ENCODE data around the gene TIAL1. TPM values are rescaled to one million over a fixed set of nuclear protein-coding genes. Genes with fewer than 3 reads are reported as not detected.

TIAL1 gene
- total RNA-seq, 1 experiment from 2014 or later = 46.6 TPM

DNA sequence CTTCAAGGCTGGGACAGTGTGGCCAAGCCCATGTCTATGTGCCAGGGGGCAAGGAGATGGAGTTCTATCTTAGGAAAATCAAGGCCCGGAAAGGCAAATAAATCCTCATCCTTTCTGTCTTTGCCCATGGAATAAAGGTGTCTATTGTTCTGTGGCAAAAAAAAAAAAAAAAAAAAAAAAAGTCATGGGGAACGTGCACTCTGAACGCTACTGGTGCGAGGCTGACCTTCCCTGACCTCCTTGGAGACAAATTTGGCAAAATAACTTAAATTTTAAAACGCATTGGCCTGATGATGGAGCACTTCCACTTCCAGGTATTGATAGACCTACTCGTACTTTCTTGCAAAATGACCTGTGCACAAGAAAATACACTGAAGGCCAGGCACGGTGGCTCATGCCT is 42.2 kb upstream of the TIAL1 start:
- Histone ChIP-seq H3K27ac (ENCODE audit: low read length) (no peak overlapping the region), H3F3A (ENCODE audit: low read length, unreplicated experiment) (no peaks in the 10 kb centered on the region), H4K20me1 (ENCODE audit: low read length) (no peaks in the 10 kb centered on the region), H3K79me2 (ENCODE audit: low read length) (no peaks in the 10 kb centered on the region), H3K36me3 (ENCODE audit: low read depth, low read length) (no peaks in the 10 kb centered on the region), H3K4me2 (ENCODE audit: low read length) (no peak overlapping the region), H3K4me3 (ENCODE audit: low read length) (no peak overlapping the region), H3K9ac (ENCODE audit: low read length) (no peak overlapping the region), H2AFZ (ENCODE audit: low read length) (no peak overlapping the region), H3K9me3 (ENCODE audit: low read length) (0 out of 2 replicates have a peak, but pooled peaks cover 2% of the 10 kb centered on the region), H3K9me2 (replicated peaks; ENCODE audit: low read length) (no peaks in the 10 kb centered on the region), H3K27me3 (ENCODE audit: low read length) (no peaks in the 10 kb centered on the region), H3K4me1 (ENCODE audit: insufficient read depth, low read length) (no peaks in the 10 kb centered on the region)
- DNase-seq (no peak), ATAC-seq (no peak)
- ChIA-PET POLR2A (ENCODE audit: unreplicated experiment) (no interaction called here), CTCF (no interaction called here)
- TF ChIP-seq, protein P1, sequence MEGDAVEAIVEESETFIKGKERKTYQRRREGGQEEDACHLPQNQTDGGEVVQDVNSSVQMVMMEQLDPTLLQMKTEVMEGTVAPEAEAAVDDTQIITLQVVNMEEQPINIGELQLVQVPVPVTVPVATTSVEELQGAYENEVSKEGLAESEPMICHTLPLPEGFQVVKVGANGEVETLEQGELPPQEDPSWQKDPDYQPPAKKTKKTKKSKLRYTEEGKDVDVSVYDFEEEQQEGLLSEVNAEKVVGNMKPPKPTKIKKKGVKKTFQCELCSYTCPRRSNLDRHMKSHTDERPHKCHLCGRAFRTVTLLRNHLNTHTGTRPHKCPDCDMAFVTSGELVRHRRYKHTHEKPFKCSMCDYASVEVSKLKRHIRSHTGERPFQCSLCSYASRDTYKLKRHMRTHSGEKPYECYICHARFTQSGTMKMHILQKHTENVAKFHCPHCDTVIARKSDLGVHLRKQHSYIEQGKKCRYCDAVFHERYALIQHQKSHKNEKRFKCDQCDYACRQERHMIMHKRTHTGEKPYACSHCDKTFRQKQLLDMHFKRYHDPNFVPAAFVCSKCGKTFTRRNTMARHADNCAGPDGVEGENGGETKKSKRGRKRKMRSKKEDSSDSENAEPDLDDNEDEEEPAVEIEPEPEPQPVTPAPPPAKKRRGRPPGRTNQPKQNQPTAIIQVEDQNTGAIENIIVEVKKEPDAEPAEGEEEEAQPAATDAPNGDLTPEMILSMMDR (conservative IDR thresholded peaks at IDR 0.05; ENCODE audit: low read depth, low read length) = no peak
- intact Hi-C loops (cut with micrococcal nuclease) = no loop called here
- no TSS peak for BruUV-seq (replicated peaks)

DNA sequence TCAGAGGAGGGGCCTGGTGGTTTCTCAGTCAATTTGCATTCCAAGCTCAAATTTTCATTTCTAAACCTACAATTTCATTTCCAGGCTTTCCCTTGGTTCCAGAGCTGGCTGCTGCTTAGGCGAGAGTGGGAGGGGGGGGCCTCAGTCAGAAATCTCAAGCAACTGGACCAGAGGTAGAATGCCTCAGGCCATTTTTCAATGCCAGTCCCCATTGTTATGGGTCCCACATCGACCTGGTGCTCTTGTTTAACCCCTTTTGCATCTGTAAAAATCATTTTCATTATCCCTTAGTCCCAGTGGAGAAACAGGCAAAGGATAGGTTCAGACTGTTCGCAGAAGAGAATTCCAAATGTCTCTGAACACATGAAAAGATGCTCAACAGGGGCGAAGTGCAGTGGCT is 40.9 kb upstream of the TIAL1 start:
- no peaks in the 10 kb centered on the region for H3K27me3 ChIP-seq (ENCODE audit: low read length)
- no peaks in the 10 kb centered on the region for H4K20me1 ChIP-seq (ENCODE audit: low read length)
- ATAC-seq (no peak), DNase-seq (no peak)
- ChIA-PET POLR2A (ENCODE audit: unreplicated experiment) (no interaction called here), CTCF (no interaction called here)
- H3K4me3 ChIP-seq (ENCODE audit: low read length) = no peak overlapping the region
- no peak overlapping the region for H3K9ac ChIP-seq (ENCODE audit: low read length)
- H3K4me1 ChIP-seq (ENCODE audit: insufficient read depth, low read length) = no peaks in the 10 kb centered on the region
- no peaks in the 10 kb centered on the region for H3K36me3 ChIP-seq (ENCODE audit: low read depth, low read length)
- no peaks in the 10 kb centered on the region for H3K9me3 ChIP-seq (ENCODE audit: low read length)
- H3K9me2 ChIP-seq (replicated peaks; ENCODE audit: low read length) = no peaks in the 10 kb centered on the region
- H3K27ac ChIP-seq (ENCODE audit: low read length) = no peak overlapping the region
- H3K79me2 ChIP-seq (ENCODE audit: low read length) = no peaks in the 10 kb centered on the region
- no peak overlapping the region for H2AFZ ChIP-seq (ENCODE audit: low read length)
- H3K4me2 ChIP-seq (ENCODE audit: low read length) = no peak overlapping the region
- intact Hi-C loops (cut with micrococcal nuclease) = no loop called here
- BruUV-seq (replicated peaks) = no TSS peak
- TF ChIP-seq EZH2phosphoT487 (IDR thresholded peaks at IDR 0.05; ENCODE audit: borderline replicate concordance, low read length) = no peak
- no peak for TF ChIP-seq EZH2 (IDR thresholded peaks at IDR 0.05; ENCODE audit: low read length, unreplicated experiment)
- TF ChIP-seq, protein P1 (conservative IDR thresholded peaks at IDR 0.05; ENCODE audit: low read depth, low read length) = no peak
- no peaks in the 10 kb centered on the region for H3F3A ChIP-seq (ENCODE audit: low read length, unreplicated experiment)

DNA sequence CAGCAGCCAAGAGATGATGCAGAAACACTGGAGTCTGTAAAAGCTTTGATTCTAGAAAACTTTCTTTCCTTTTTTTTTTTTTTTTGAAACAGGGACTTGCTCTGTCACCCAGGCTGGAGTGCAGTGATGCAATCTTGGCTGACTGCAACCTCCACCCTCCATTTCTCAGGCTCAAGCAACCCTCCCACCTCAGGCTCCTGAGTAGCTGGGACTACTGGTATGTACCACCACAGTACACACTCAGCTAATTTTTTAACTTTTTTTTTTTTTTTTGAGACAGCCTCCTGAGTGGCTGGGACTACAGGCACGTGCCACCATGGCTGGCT is 37.4 kb upstream of the TIAL1 start:
- Histone ChIP-seq H3K4me2 (ENCODE audit: low read length) (no peak overlapping the region), H3K9ac (ENCODE audit: low read length) (no peak overlapping the region), H3K9me3 (ENCODE audit: low read length) (no peaks in the 10 kb centered on the region), H3K36me3 (ENCODE audit: low read depth, low read length) (no peaks in the 10 kb centered on the region), H3K9me2 (replicated peaks; ENCODE audit: low read length) (no peaks in the 10 kb centered on the region), H3K4me1 (ENCODE audit: insufficient read depth, low read length) (no peaks in the 10 kb centered on the region), H3K4me3 (ENCODE audit: low read length) (no peak overlapping the region), H3K79me2 (ENCODE audit: low read length) (no peaks in the 10 kb centered on the region), H4K20me1 (ENCODE audit: low read length) (no peaks in the 10 kb centered on the region), H2AFZ (ENCODE audit: low read length) (no peak overlapping the region), H3F3A (ENCODE audit: low read length, unreplicated experiment) (no peaks in the 10 kb centered on the region), H3K27me3 (ENCODE audit: low read length) (no peaks in the 10 kb centered on the region), H3K27ac (ENCODE audit: low read length) (no peak overlapping the region)
- ChIA-PET POLR2A (ENCODE audit: unreplicated experiment) (interaction anchor here (0.7 kb wide), 1 partner anchor 17 kb away, joined by 11 read pairs; the partner anchor contains the start of gene BAG3), CTCF (no interaction called here)
- DNase-seq (no peak), ATAC-seq (no peak)
- no TSS peak for BruUV-seq (replicated peaks)
- TF ChIP-seq EZH2 (IDR thresholded peaks at IDR 0.05; ENCODE audit: low read length, unreplicated experiment) = no peak
- no peak for TF ChIP-seq EZH2phosphoT487 (IDR thresholded peaks at IDR 0.05; ENCODE audit: borderline replicate concordance, low read length)
- TF ChIP-seq, protein P1 (conservative IDR thresholded peaks at IDR 0.05; ENCODE audit: low read depth, low read length) = no peak
- intact Hi-C loops (cut with micrococcal nuclease) = no loop called here
